Neural cell (in vitro differentiated cells): ENCODE results near the gene SETBP1. TPM values are rescaled to one million over a fixed set of nuclear protein-coding genes. Genes with fewer than 3 reads are reported as not detected.
"Not testable (repeated sequence)": the region's sequence is repeated elsewhere in the genome, so short reads cannot be mapped to it uniquely, and the experiment has no call there.

ENCODE experiments used
- H2AFZ ChIP-seq: fragments of 200-600, 300-800 bp; sonication (generic), shearing (Covaris generic); 2 replicates; pipeline ENCODE4 v1.6.0; 2014; ENCODE audit warnings: low read depth, mild to moderate bottlenecking, antibody characterized with exemption, low read length, moderate library complexity
- H3F3A ChIP-seq: fragments of 200-600 bp; shearing (Covaris generic); 2 replicates; pipeline ENCODE4 v1.6.1; 2016; ENCODE audit warnings: mild to moderate bottlenecking, moderate library complexity, mixed read lengths, antibody characterized with exemption, low read length; ENCODE audit not compliant: insufficient read depth, poor library complexity, severe bottlenecking
- H3K27ac ChIP-seq: fragments of 200-600, 300-800 bp; sonication (generic), shearing (Covaris generic); 2 replicates; pipeline ENCODE4 v1.5.1; 2014; ENCODE audit warnings: mild to moderate bottlenecking, low read length, moderate library complexity
- H3K27me3 ChIP-seq: fragments of 300-800, 200-600 bp; sonication (generic), shearing (Covaris generic); 2 replicates; pipeline ENCODE4 v1.6.0; 2014; ENCODE audit warnings: mild to moderate bottlenecking, low read depth, low read length, moderate library complexity; ENCODE audit not compliant: insufficient read depth
- H3K36me3 ChIP-seq: fragments of 300-800, 200-600 bp; sonication (generic), shearing (Covaris generic); 2 replicates; pipeline ENCODE4 v1.5.1; 2014; ENCODE audit warnings: mild to moderate bottlenecking, antibody characterized with exemption, low read length, moderate library complexity; ENCODE audit not compliant: insufficient read depth
- H3K4me2 ChIP-seq: fragments of 300-800, 200-600 bp; sonication (generic), shearing (Covaris generic); 2 replicates; pipeline ENCODE4 v1.6.0; 2014; ENCODE audit warnings: mild to moderate bottlenecking, low read length
- H3K4me3 ChIP-seq: fragments of 300-800, 200-600 bp; sonication (generic), shearing (Covaris generic); 2 replicates; pipeline ENCODE4 v1.5.1; 2014; ENCODE audit warnings: mild to moderate bottlenecking, low read length, moderate library complexity
- H3K79me2 ChIP-seq: fragments of 200-600 bp; shearing (Covaris generic); replicated peaks from 2 replicates; pipeline ENCODE4 v1.6.0; 2014; ENCODE audit warnings: mild to moderate bottlenecking, low read length, moderate library complexity; ENCODE audit not compliant: insufficient read depth
- H3K9ac ChIP-seq: fragments of 300-800, 200-600 bp; sonication (generic), shearing (Covaris generic); 2 replicates; pipeline ENCODE4 v1.6.1; 2016; ENCODE audit warnings: mild to moderate bottlenecking, low read length, mixed read lengths
- H3K9me2 ChIP-seq: fragments of 200-600 bp; shearing (Covaris generic); 2 replicates; pipeline ENCODE4 v1.6.1; 2016; ENCODE audit warnings: mild to moderate bottlenecking, low read length, mixed read lengths; ENCODE audit not compliant: insufficient read depth
- H3K9me3 ChIP-seq: fragments of 200-600, 300-800 bp; sonication (generic), shearing (Covaris generic); 2 replicates; pipeline ENCODE4 v1.6.1; 2016; ENCODE audit warnings: mild to moderate bottlenecking, mixed run types, low read length, moderate library complexity, mixed read lengths
- H4K20me1 ChIP-seq: fragments of 200-600 bp; shearing (Covaris generic); 2 replicates; pipeline ENCODE4 v1.6.1; 2016; ENCODE audit warnings: mild to moderate bottlenecking, mixed run types; ENCODE audit not compliant: insufficient read depth
- EP300 ChIP-seq: fragments of 450-650 bp; conservative IDR thresholded peaks from 2 replicates; pipeline ENCODE4 v1.6.1; 2014; ENCODE audit warnings: antibody characterized with exemption, mild to moderate bottlenecking, moderate library complexity; ENCODE audit not compliant: poor library complexity, severe bottlenecking
- EZH2 ChIP-seq: fragments of 200-600, 300-800 bp; shearing (Covaris generic), sonication (generic); IDR thresholded peaks from 2 replicates; pipeline ENCODE4 v1.6.1; 2014; ENCODE audit warnings: antibody characterized with exemption, low read length, borderline replicate concordance, mild to moderate bottlenecking; ENCODE audit not compliant: insufficient read depth, poor library complexity, severe bottlenecking
- MXI1 ChIP-seq: fragments of 450-650 bp; conservative IDR thresholded peaks from 2 replicates; pipeline ENCODE4 v1.6.1; 2014; ENCODE audit warnings: antibody characterized with exemption, mild to moderate bottlenecking; ENCODE audit not compliant: poor library complexity, severe bottlenecking
- POLR2AphosphoS5 ChIP-seq: IDR thresholded peaks from 2 replicates; pipeline ENCODE4 v1.6.1; 2012
- RAD21 ChIP-seq: fragments of 450-650 bp; conservative IDR thresholded peaks from 2 replicates; pipeline ENCODE4 v1.6.1; 2014; ENCODE audit warnings: antibody characterized with exemption, mild to moderate bottlenecking, moderate library complexity
- SMC3 ChIP-seq: fragments of 450-650 bp; conservative IDR thresholded peaks from 2 replicates; pipeline ENCODE4 v1.6.1; 2014; ENCODE audit warnings: antibody characterized with exemption, mild to moderate bottlenecking, moderate library complexity; ENCODE audit not compliant: poor library complexity
- TAF1 ChIP-seq: IDR thresholded peaks from 2 replicates; pipeline ENCODE4 v1.6.1; 2012; ENCODE audit warnings: low read depth
- polyA plus RNA-seq: library from polyadenylated mRNA; depleted of rRNA; stranded (reverse); fragments of >200 nt; gene quantifications from 2 replicates; pipeline ENCODE4 v1.2.3, GENCODE V29; 2014
- TF ChIP-seq, protein P1 (sequence below): fragments of 450-650 bp; IDR thresholded peaks from 2 replicates; pipeline ENCODE4 v1.5.1; 2014; ENCODE audit warnings: antibody characterized with exemption, mild to moderate bottlenecking, moderate library complexity; ENCODE audit not compliant: poor library complexity, severe bottlenecking
- TF ChIP-seq, protein P2 (sequence below): IDR thresholded peaks from 2 replicates; pipeline ENCODE4 v1.6.1; 2012; ENCODE audit warnings: borderline replicate concordance

Gene SETBP1
- polyA plus RNA-seq, 1 donor from 2014 or later: 13.7 TPM

DNA sequence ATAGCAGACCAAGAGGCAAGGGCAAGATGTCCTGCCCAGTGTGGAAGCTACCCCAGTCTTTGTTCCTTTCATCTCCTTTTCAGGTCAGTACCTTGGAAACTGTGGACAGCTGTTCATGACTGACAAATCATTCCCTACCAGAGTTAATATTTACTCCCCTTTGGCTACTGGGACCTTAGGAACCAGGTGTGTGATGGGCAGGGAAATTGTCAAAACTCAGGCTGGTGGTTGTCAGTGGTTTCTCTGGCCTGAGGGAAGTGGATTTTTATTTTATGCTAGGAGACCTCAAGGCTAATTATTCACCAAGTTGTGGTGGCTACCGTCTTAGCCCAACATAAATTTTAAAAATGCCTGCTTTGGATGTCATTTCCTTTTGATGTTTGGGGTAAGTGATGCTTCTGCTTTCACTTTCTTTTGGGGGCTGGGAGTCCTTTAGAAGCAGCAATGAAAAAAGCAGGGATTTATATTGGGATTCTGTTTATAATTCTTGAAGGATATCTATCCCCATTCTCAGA lies 119.3 kb downstream of the SETBP1 start:
- H3F3A ChIP-seq: no peaks in the 10 kb centered on the region
- no peak overlapping the region for H2AFZ ChIP-seq
- no peak overlapping the region for H3K4me2 ChIP-seq
- H3K79me2 ChIP-seq: peaks cover 11% of the 10 kb centered on the region
- H3K9ac ChIP-seq: no peak overlapping the region
- no peak overlapping the region for H3K27ac ChIP-seq
- peaks cover 6% of the 10 kb centered on the region for H4K20me1 ChIP-seq
- H3K27me3 ChIP-seq: no peaks in the 10 kb centered on the region
- H3K9me2 ChIP-seq: no peaks in the 10 kb centered on the region
- TF ChIP-seq, protein P1, sequence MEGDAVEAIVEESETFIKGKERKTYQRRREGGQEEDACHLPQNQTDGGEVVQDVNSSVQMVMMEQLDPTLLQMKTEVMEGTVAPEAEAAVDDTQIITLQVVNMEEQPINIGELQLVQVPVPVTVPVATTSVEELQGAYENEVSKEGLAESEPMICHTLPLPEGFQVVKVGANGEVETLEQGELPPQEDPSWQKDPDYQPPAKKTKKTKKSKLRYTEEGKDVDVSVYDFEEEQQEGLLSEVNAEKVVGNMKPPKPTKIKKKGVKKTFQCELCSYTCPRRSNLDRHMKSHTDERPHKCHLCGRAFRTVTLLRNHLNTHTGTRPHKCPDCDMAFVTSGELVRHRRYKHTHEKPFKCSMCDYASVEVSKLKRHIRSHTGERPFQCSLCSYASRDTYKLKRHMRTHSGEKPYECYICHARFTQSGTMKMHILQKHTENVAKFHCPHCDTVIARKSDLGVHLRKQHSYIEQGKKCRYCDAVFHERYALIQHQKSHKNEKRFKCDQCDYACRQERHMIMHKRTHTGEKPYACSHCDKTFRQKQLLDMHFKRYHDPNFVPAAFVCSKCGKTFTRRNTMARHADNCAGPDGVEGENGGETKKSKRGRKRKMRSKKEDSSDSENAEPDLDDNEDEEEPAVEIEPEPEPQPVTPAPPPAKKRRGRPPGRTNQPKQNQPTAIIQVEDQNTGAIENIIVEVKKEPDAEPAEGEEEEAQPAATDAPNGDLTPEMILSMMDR: no peak
- TF ChIP-seq, protein P2, sequence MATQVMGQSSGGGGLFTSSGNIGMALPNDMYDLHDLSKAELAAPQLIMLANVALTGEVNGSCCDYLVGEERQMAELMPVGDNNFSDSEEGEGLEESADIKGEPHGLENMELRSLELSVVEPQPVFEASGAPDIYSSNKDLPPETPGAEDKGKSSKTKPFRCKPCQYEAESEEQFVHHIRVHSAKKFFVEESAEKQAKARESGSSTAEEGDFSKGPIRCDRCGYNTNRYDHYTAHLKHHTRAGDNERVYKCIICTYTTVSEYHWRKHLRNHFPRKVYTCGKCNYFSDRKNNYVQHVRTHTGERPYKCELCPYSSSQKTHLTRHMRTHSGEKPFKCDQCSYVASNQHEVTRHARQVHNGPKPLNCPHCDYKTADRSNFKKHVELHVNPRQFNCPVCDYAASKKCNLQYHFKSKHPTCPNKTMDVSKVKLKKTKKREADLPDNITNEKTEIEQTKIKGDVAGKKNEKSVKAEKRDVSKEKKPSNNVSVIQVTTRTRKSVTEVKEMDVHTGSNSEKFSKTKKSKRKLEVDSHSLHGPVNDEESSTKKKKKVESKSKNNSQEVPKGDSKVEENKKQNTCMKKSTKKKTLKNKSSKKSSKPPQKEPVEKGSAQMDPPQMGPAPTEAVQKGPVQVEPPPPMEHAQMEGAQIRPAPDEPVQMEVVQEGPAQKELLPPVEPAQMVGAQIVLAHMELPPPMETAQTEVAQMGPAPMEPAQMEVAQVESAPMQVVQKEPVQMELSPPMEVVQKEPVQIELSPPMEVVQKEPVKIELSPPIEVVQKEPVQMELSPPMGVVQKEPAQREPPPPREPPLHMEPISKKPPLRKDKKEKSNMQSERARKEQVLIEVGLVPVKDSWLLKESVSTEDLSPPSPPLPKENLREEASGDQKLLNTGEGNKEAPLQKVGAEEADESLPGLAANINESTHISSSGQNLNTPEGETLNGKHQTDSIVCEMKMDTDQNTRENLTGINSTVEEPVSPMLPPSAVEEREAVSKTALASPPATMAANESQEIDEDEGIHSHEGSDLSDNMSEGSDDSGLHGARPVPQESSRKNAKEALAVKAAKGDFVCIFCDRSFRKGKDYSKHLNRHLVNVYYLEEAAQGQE: no peak
- peaks cover 7% of the 10 kb centered on the region for H3K36me3 ChIP-seq
- H3K9me3 ChIP-seq: no peaks in the 10 kb centered on the region
- no peak overlapping the region for H3K4me3 ChIP-seq

- not testable (repeated sequence) for H3K9me3 ChIP-seq, H3F3A ChIP-seq, H3K79me2 ChIP-seq, H4K20me1 ChIP-seq, H3K27ac ChIP-seq, H3K9ac ChIP-seq, H2AFZ ChIP-seq, H3K4me2 ChIP-seq, H3K36me3 ChIP-seq, H3K4me3 ChIP-seq, H3K27me3 ChIP-seq, H3K9me2 ChIP-seq
These were observed 120.1 kb downstream of the SETBP1 start for GRCh38 chr18:44800766-44801165.

GRCh38 chr18:44801781-44802180 lies 121.1 kb downstream of the SETBP1 start:
- peaks cover 2% of the 10 kb centered on the region for H4K20me1 ChIP-seq

More at GRCh38 chr18:44801781-44802180, 121.1 kb downstream of the SETBP1 start:
- H3K27me3 ChIP-seq: no peaks in the 10 kb centered on the region
- TF ChIP-seq, protein P2: no peak
- TF ChIP-seq EP300 (no peak), SMC3 (no peak), POLR2AphosphoS5 (no peak), RAD21 (no peak), MXI1 (no peak), TAF1 (no peak), EZH2 (no peak)
- TF ChIP-seq, protein P1: no peak
- H3K9ac ChIP-seq: no peak overlapping the region
- no peaks in the 10 kb centered on the region for H3K9me3 ChIP-seq
- no peak overlapping the region for H2AFZ ChIP-seq
- H3K4me2 ChIP-seq: no peak overlapping the region
- no peaks in the 10 kb centered on the region for H3F3A ChIP-seq
- no peak overlapping the region for H3K27ac ChIP-seq
- no peaks in the 10 kb centered on the region for H3K9me2 ChIP-seq
- H3K79me2 ChIP-seq: peaks cover 8% of the 10 kb centered on the region
- peaks cover 7% of the 10 kb centered on the region for H3K36me3 ChIP-seq
- no peak overlapping the region for H3K4me3 ChIP-seq
